Esophagus muscularis mucosa (tissue), 4 donors: Measurements from ENCODE around the gene ZNF316. TPM values are rescaled to one million over a fixed set of nuclear protein-coding genes. Genes with fewer than 3 reads are reported as not detected.
"Not testable (repeated sequence)": the region's sequence is repeated elsewhere in the genome, so short reads cannot be mapped to it uniquely, and the experiment has no call there.

Experiments
- DNase-seq: peaks from one replicate; pipeline ENCODE4 v3.0.0-alpha.2; 2017; ENCODE audit errors: extremely low spot score
- H3K27ac ChIP-seq, 4 donors: fragments of 200-600 bp; sonication (generic); replicated peaks in 1 of 4; 1 replicate in 3 of 4; 2 replicates in 1 of 4; pipeline ENCODE4 v1.5.1; 2016 to 2019; ENCODE audit warnings: mild to moderate bottlenecking in 1 of 4
- H3K27me3 ChIP-seq, 4 donors: fragments of 200-600 bp; sonication (generic); one replicate each; pipeline versions ENCODE4 v1.5.1 to v1.6.0; 2016 to 2019
- H3K36me3 ChIP-seq, 4 donors: fragments of 200-600 bp; sonication (generic); one replicate each; pipeline ENCODE4 v1.5.1; 2016 to 2019
- H3K4me1 ChIP-seq, 4 donors: fragments of 200-600 bp; sonication (generic); one replicate each; pipeline ENCODE4 v1.5.1; 2016 to 2019
- H3K4me3 ChIP-seq, 4 donors: fragments of 200-600 bp; sonication (generic); 1 replicate in 2 of 4; 2 replicates in 2 of 4; pipeline ENCODE4 v1.5.1; 2016 to 2019; ENCODE audit warnings: mild to moderate bottlenecking in 4 of 4, moderate library complexity in 1 of 4
- H3K9me3 ChIP-seq, 4 donors: fragments of 200-600 bp; sonication (generic); 1 replicate in 3 of 4; 2 replicates in 1 of 4; pipeline ENCODE4 v1.5.1; 2016 to 2019
- CTCF ChIP-seq, 3 experiments: fragments of 200-600 bp in 2 of 3; fragments of 450-650 bp in 1 of 3; sonication (generic) in 2 of 3; IDR thresholded peaks; one replicate each; pipeline ENCODE4 v1.5.1; 2017 to 2019; ENCODE audit warnings: antibody characterized with exemption in 3 of 3, mild to moderate bottlenecking in 2 of 3, moderate library complexity in 1 of 3
- EP300 ChIP-seq: sonication (generic); formaldehyde crosslinking; IDR thresholded peaks from one replicate; pipeline ENCODE4 v1.6.1; 2017; ENCODE audit warnings: antibody characterized with exemption
- POLR2A ChIP-seq: fragments of 450-650 bp; IDR thresholded peaks from one replicate; pipeline ENCODE4 v1.6.1; 2017; ENCODE audit warnings: antibody characterized with exemption, moderate library complexity, mild to moderate bottlenecking, low read depth
- POLR2AphosphoS5 ChIP-seq, 2 donors: sonication (generic); formaldehyde crosslinking; IDR thresholded peaks; one replicate each; pipeline ENCODE4 v1.6.1; 2017; ENCODE audit warnings: antibody characterized with exemption in 2 of 2
- WGBS: methylation state at CpG from one replicate; pipeline ENCODE4 v1.1.5; 2018; 5-methylcytosine and 5-hydroxymethylcytosine counted together
- intact Hi-C: fragments of 100-400 bp; cut with DNase I; formaldehyde crosslinking; loops from one replicate; pipeline ENCODE4 v1.15.1; 2023
- total RNA-seq, 4 donors: library from RNA; depleted of rRNA; stranded (reverse); fragments of >200 nt; gene quantifications; one replicate each; pipeline versions ENCODE4 v1.1.0 to v1.2.1, GENCODE V29; 2016

The ZNF316 gene
- total RNA-seq, 4 donors from 2014 or later: 24.0 to 38.9 (median 30.8) TPM

GRCh38 chr7:6628045-6628444, 9.1 kb upstream of the ZNF316 start:
- no peak overlapping the region for H3K4me3 ChIP-seq
- intact Hi-C loops: no loop called here
- H3K27ac ChIP-seq: no peak overlapping the region
- peaks cover 8 to 25% (median 12%) of the 10 kb centered on the region in 4 donors for H3K36me3 ChIP-seq
- TF ChIP-seq EP300: no peak
- TF ChIP-seq CTCF (IDR thresholded peaks at IDR 0.05): no peak
- no peak for TF ChIP-seq POLR2AphosphoS5 (IDR thresholded peaks at IDR 0.05)
- no peak for TF ChIP-seq POLR2A
- no peaks in the 10 kb centered on the region for H3K9me3 ChIP-seq
- no peaks in the 10 kb centered on the region for H3K27me3 ChIP-seq
- WGBS: 96% methylated on average over 6 of the region's 6 CpGs
- no peak for DNase-seq
- no peaks in the 10 kb centered on the region for H3K4me1 ChIP-seq

DNA sequence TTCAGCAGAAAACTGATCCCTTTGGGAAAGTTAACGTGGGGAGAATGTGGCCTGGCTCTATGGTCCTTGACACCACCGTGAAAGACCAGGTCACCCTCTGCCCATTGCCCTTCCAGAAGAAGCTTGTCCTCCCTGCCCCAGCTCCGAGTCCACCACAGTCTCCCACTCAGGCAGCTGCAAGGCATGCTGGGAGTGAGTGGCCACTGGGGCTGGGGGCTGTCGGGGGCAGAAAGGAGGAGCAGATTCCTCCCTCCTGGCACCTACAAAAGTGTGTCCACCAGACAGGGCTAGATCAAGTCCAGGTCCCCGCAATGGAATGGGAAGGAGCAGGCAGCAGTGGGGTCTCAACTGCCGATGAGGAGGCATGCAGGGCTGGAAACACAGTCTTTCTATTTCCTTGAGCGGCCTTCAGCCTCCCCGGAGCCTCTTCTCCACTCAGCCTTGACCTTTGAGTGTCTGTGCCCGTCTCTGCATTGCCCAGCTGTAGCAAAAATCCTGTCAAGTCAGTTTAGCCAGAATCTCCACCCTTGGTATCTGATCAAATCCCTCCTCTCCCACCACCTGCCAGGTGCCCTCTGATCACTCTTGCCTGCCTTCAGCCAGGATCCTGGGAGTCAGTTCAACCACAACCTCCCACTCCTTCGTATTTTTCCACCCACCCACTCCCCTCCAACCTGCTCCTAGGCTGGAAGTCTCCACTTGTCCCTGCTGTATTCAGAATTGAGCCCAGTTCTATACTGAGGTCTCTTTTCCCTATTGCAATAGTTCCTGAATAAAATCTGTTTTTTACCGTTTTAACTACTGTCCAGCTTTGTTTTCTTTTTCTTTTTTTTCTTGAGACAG, 6.9 kb upstream of the ZNF316 start:
- intact Hi-C loops: no loop called here

DNA sequence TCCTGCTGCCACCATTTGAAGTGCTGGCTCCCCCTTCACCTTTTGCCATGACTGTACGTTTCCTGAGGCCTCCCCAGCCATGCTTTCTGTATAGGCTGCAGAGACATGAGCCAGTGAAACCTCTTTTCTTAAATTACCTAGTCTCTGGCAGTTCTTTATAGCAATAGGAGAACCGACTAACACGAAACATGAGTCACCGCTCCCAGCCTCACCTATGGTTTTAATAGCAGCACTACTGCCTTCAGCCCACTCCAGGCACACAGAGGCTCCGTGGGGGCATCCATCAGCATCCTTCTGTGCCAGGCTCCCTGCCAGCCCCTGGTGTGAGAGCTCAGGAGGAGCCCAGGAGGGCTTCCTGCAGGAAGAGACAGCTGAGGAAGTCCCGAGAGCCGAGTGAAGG, 5.5 kb upstream of the ZNF316 start:
- Histone ChIP-seq H3K9me3 (no peaks in the 10 kb centered on the region), H3K4me3 (no peak overlapping the region), H3K27me3 (no peaks in the 10 kb centered on the region), H3K4me1 (peaks cover 5 to 8% (median 6%) of the 10 kb centered on the region in 4 donors), H3K36me3 (no peaks in the 10 kb centered on the region), H3K27ac (no peak overlapping the region)
- TF ChIP-seq POLR2A: no peak
- no peak for TF ChIP-seq EP300
- no peak for TF ChIP-seq POLR2AphosphoS5 (IDR thresholded peaks at IDR 0.05)
- TF ChIP-seq CTCF (IDR thresholded peaks at IDR 0.05): no peak
- DNase-seq: no peak
- 80% methylated on average over 7 of the region's 7 CpGs for WGBS
- intact Hi-C loops: no loop called here

More for the DNA sequence above, 6.9 kb upstream of the ZNF316 start:
- Histone ChIP-seq H3K27ac (no peak overlapping the region), H3K9me3 (no peaks in the 10 kb centered on the region), H3K27me3 (no peaks in the 10 kb centered on the region), H3K4me1 (no peaks in the 10 kb centered on the region), H3K4me3 (no peak overlapping the region), H3K36me3 (peaks cover 0 to 7% (median 0%) of the 10 kb centered on the region in 4 donors)
- TF ChIP-seq POLR2A (no peak), CTCF (IDR thresholded peaks at IDR 0.05) (no peak), EP300 (no peak), POLR2AphosphoS5 (IDR thresholded peaks at IDR 0.05) (no peak)
- DNase-seq: no peak
- WGBS: 75% methylated on average over 9 of the region's 11 CpGs

- intact Hi-C loops: no loop called here
- 83% methylated on average over 8 of the region's 8 CpGs for WGBS
- H3K9me3 ChIP-seq: no peaks in the 10 kb centered on the region
- DNase-seq: no peak
- H3K4me1 ChIP-seq: peaks cover 14 to 26% (median 23%) of the 10 kb centered on the region in 4 donors
- H3K36me3 ChIP-seq: no peaks in the 10 kb centered on the region
- no peaks in the 10 kb centered on the region for H3K27me3 ChIP-seq
- no peak overlapping the region for H3K4me3 ChIP-seq
- TF ChIP-seq CTCF (IDR thresholded peaks at IDR 0.05): no peak
- no peak for TF ChIP-seq EP300
- no peak for TF ChIP-seq POLR2AphosphoS5 (IDR thresholded peaks at IDR 0.05)
- no peak for TF ChIP-seq POLR2A
- no peak overlapping the region for H3K27ac ChIP-seq
Measured at GRCh38 chr7:6634021-6634420, 3.1 kb upstream of the ZNF316 start.

DNA sequence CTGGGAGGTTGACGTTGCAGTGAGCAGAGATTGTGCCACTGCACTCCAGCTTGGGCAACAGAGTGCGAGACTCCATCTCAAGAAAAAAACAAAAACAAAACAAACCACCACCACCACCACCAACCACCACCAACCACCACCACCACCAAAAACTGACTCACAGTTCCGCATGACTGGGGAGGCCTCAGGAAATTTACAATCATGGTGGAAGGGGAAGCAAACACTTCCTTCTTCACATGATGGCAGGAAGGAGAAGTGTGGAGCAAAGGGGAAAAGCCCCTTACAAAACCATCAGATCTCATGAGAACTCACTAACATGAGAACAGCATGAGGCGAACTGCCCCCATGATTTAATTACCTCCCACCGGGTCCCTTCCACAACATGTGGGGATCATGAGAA, 2.1 kb upstream of the ZNF316 start:
- H3K4me3 ChIP-seq, H3K36me3 ChIP-seq, H3K27me3 ChIP-seq, DNase-seq, H3K9me3 ChIP-seq, H3K27ac ChIP-seq: not testable (repeated sequence)
- H3K4me1 ChIP-seq: peaks cover 14 to 36% (median 33%) of the 10 kb centered on the region in 4 donors
- 63% methylated on average over 5 of the region's 5 CpGs for WGBS
- intact Hi-C loops: loop anchor here (5.0 kb wide), 1 partner anchor 72 kb away; the partner anchor contains the start of gene ZNF12
